Peyer's patch (tissue), 4 donors: ENCODE measurements around the gene ADD2. TPM values are rescaled to one million over a fixed set of nuclear protein-coding genes. Genes with fewer than 3 reads are reported as not detected.

Source experiments
- DNase-seq, 3 donors: peaks; one replicate each; pipeline ENCODE4 v3.0.0-alpha.2; 2017 to 2019
- H3K27ac ChIP-seq, 4 donors: fragments of 200-600 bp; sonication (generic); one replicate each; pipeline ENCODE4 v1.5.1; 2016 to 2019
- H3K27me3 ChIP-seq, 2 donors: fragments of 200-600 bp; sonication (generic); one replicate each; pipeline ENCODE4 v1.5.1; 2019
- H3K36me3 ChIP-seq, 3 donors: fragments of 200-600 bp; sonication (generic); one replicate each; pipeline ENCODE4 v1.5.1; 2016 to 2019
- H3K4me1 ChIP-seq, 4 donors: fragments of 200-600 bp; sonication (generic); one replicate each; pipeline ENCODE4 v1.5.1; 2016 to 2019
- H3K4me3 ChIP-seq, 4 donors: fragments of 200-600 bp; sonication (generic); 1 replicate in 3 of 4; 2 replicates in 1 of 4; pipeline ENCODE4 v1.5.1; 2016 to 2019; ENCODE audit warnings: mild to moderate bottlenecking in 1 of 4
- H3K9me3 ChIP-seq, 4 donors: fragments of 200-600 bp; sonication (generic); one replicate each; pipeline ENCODE4 v1.5.1; 2016 to 2019; ENCODE audit warnings: mild to moderate bottlenecking in 1 of 4
- POLR2A ChIP-seq, 2 donors: fragments of 450-650 bp; IDR thresholded peaks; one replicate each; pipeline ENCODE4 v1.5.1; 2017; ENCODE audit warnings: antibody characterized with exemption in 2 of 2, mild to moderate bottlenecking in 2 of 2, moderate library complexity in 2 of 2
- total RNA-seq, 4 donors: library from RNA; depleted of rRNA; stranded (reverse); fragments of >200 nt; gene quantifications; one replicate each; pipeline ENCODE4 v1.1.0, GENCODE V29; 2016
- TF ChIP-seq, protein P1 (sequence below), 6 experiments: fragments of 450-650 bp in 4 of 6; fragments of 200-600 bp in 2 of 6; sonication (generic) in 1 of 6; IDR thresholded peaks; one replicate each; pipeline ENCODE4 v1.5.1; 2017 to 2019; ENCODE audit warnings: antibody characterized with exemption in 6 of 6, mild to moderate bottlenecking in 3 of 6, moderate library complexity in 1 of 6

The ADD2 gene
- total RNA-seq, 4 donors from 2014 or later: 0.28 to 14.0 (median 1.7) TPM; not detected in 1

- Histone ChIP-seq H3K27ac (no peak overlapping the region), H3K4me3 (no peak overlapping the region), H3K27me3 (no peaks in the 10 kb centered on the region), H3K4me1 (no peaks in the 10 kb centered on the region), H3K9me3 (no peaks in the 10 kb centered on the region), H3K36me3 (no peaks in the 10 kb centered on the region)
- TF ChIP-seq POLR2A (IDR thresholded peaks at IDR 0.05): no peak
- TF ChIP-seq, protein P1, sequence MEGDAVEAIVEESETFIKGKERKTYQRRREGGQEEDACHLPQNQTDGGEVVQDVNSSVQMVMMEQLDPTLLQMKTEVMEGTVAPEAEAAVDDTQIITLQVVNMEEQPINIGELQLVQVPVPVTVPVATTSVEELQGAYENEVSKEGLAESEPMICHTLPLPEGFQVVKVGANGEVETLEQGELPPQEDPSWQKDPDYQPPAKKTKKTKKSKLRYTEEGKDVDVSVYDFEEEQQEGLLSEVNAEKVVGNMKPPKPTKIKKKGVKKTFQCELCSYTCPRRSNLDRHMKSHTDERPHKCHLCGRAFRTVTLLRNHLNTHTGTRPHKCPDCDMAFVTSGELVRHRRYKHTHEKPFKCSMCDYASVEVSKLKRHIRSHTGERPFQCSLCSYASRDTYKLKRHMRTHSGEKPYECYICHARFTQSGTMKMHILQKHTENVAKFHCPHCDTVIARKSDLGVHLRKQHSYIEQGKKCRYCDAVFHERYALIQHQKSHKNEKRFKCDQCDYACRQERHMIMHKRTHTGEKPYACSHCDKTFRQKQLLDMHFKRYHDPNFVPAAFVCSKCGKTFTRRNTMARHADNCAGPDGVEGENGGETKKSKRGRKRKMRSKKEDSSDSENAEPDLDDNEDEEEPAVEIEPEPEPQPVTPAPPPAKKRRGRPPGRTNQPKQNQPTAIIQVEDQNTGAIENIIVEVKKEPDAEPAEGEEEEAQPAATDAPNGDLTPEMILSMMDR (IDR thresholded peaks at IDR 0.05): no peak
- no peak for DNase-seq
These were observed 91.5 kb downstream of the ADD2 start for GRCh38 chr2:70676301-70677035.

GRCh38 chr2:70675862-70676261, 92.1 kb downstream of the ADD2 start:
- Histone ChIP-seq H3K4me1 (no peaks in the 10 kb centered on the region), H3K9me3 (no peaks in the 10 kb centered on the region), H3K27me3 (no peaks in the 10 kb centered on the region), H3K4me3 (no peak overlapping the region), H3K27ac (no peak overlapping the region), H3K36me3 (no peaks in the 10 kb centered on the region)
- TF ChIP-seq, protein P1 (IDR thresholded peaks at IDR 0.05): no peak
- TF ChIP-seq POLR2A (IDR thresholded peaks at IDR 0.05): no peak
- DNase-seq: no peak

DNA sequence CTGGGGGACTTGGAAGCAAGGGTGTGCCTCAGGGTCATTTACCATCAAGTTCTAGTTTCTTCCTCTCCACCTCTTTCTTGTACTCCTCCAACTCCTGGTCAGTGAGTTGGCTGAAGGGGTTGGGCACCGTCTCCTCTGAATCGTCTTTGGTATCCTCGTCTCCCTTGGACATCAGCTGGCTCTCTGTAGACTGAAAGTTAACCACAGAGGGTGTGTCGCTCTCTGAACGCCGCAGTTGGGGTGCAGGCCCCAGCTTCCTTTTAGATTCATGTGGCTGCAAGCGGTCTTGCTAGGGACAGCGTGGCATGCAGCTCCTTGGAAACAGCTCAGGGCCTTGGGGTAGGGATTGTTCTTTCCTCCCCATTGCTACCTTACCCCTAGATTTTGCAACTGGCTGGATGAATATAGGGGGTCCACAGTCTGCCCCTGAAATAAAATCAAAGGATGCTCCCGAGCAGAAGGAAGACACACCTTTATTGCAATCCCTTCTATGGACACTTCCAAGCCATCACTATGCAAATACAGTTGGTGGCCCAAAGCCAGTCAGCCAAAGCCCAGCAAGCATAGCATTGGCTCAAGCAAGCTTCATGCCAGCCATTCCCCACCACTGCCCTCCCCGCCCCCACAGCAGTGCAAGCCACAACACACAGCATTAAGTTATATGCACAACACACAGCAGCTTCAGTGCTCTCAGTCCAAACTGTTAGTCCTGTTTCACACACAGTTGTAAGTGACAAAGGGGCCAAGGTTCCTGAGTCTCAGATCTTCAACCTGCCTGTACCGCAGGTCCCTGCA, 93.2 kb downstream of the ADD2 start:
- Histone ChIP-seq H3K27ac (no peak overlapping the region), H3K4me3 (no peak overlapping the region), H3K27me3 (no peaks in the 10 kb centered on the region), H3K9me3 (no peaks in the 10 kb centered on the region), H3K4me1 (no peaks in the 10 kb centered on the region), H3K36me3 (no peaks in the 10 kb centered on the region)
- DNase-seq: no peak
- TF ChIP-seq POLR2A (IDR thresholded peaks at IDR 0.05): no peak
- TF ChIP-seq, protein P1 (IDR thresholded peaks at IDR 0.05): no peak

DNA sequence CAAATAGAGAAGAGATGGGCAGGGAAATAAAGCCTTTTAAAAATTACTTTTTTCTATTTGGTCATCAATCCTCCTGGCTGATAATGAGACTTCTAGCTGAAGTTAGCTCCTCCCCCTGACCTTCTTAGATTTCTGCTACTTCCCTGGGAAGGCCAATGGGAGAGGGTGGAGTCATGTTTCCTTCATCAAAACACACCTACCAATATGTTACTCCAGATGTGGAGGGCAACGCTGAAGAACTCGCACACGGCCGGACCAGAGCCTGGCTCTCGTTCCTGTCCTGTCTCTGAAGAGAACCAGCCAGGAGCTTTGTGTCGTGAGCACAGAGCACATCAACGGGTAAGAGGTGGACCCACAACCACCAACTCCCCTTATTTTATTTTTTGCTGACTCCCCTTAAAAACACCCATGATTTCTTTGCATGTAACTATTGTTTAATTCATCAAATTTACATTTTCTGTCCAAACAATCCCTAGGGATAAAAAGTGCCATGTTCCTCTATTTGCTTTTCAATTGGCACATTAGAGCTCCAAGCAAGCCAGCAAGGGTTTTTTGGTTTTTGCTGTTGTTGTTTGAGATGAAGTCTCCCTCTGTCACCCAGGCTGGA, 94.9 kb downstream of the ADD2 start:
- H3K4me3 ChIP-seq: no peak overlapping the region
- H3K9me3 ChIP-seq: no peaks in the 10 kb centered on the region
- H3K36me3 ChIP-seq: no peaks in the 10 kb centered on the region
- H3K27me3 ChIP-seq: no peaks in the 10 kb centered on the region
- H3K4me1 ChIP-seq: no peaks in the 10 kb centered on the region
- DNase-seq: no peak
- H3K27ac ChIP-seq: no peak overlapping the region
- no peak for TF ChIP-seq POLR2A (IDR thresholded peaks at IDR 0.05)
- TF ChIP-seq, protein P1 (IDR thresholded peaks at IDR 0.05): no peak

DNA sequence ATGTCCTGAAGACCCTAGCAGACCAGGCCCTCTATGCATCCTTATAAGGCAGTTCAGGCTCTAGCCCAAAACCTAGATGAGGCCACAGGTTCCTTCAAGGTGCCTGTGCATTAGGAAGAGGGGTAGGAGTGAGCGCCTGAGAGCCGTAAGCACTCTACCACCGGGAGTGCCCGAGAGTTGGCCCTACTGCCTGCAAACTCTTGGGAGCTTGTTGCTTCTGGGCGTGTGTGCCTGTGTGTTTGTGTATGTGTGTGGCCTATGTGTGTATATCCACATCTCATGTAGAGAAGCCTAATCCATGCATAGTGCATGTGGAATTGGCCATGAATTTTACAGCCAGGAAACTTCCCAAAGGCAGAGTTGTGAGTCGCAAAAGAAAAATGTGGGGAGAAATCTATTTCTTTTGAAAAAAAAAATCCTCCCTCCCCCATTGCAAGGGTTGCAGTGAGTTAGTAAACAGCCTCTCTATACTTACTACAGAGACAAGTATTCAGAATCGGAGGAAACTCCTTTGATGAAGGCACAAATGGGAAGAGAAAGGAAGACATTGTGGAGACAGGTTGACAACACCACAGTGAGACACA, 96.8 kb downstream of the ADD2 start:
- H3K36me3 ChIP-seq: no peaks in the 10 kb centered on the region
- TF ChIP-seq POLR2A (IDR thresholded peaks at IDR 0.05): no peak
- TF ChIP-seq, protein P1 (IDR thresholded peaks at IDR 0.05): no peak
- DNase-seq: no peak
- no peaks in the 10 kb centered on the region for H3K4me1 ChIP-seq
- H3K9me3 ChIP-seq: no peaks in the 10 kb centered on the region
- H3K27ac ChIP-seq: no peak overlapping the region
- H3K27me3 ChIP-seq: no peaks in the 10 kb centered on the region
- H3K4me3 ChIP-seq: no peak overlapping the region
